A549 treated with AZD9567 at 1 μM for 4 hours (cell line): ENCODE data around the gene HTATSF1. TPM values are rescaled to one million over a fixed set of nuclear protein-coding genes. Genes with fewer than 3 reads are reported as not detected.

ENCODE experiments used
- total RNA-seq: library from RNA; stranded (reverse); fragments of 200-300 nt; extraction: Qiagen RNA extraction; gene quantifications from 5 replicates; pipeline ENCODE4 v1.2.3, GENCODE V29; 2022; ENCODE audit not compliant: insufficient read depth

The HTATSF1 gene
- total RNA-seq, result 48.7 to 74.2 TPM (median 59.3 TPM) in 5 replicates

GRCh38 chrX:136497556-136498052 lies at the start of gene HTATSF1:
HTATSF1 (plus strand) TSS chrX:136497592; CDS start chrX:136497685, 93 bp downstream.

DNA sequence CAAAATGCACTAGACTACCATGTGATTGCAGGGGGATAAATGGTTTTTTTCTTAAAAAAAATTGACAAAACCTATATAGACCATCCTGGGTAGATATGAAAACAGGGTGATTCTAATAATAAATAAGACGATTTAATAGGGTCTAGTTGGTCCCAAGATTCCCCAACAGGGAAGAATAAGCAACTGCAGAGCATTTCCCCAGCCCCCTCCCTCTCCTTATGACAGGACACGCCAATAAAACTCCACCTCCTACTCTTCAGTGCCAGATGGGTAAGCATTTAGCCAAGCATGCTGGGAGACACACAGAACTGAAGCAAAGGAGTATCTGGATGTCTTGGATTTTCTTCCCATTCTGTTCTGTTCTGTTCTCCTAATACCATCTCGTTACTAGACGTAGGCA lies 9.7 kb upstream of the HTATSF1 start, which contains the start of gene BRS3:
Gene BRS3 (plus strand): TSS at position 301 of the 400 bp plus-strand sequence. CDS start 168 bp downstream, outside the sequence.

GRCh38 chrX:136531951-136532350 lies 34.6 kb downstream of the HTATSF1 start, which contains the start of gene VGLL1:
VGLL1 (plus strand) TSS chrX:136532215; CDS start chrX:136536021, 3,806 bp downstream.

Other genes with a start within 250 kb of the HTATSF1 start
- 11.6 to 14.7 TPM (median 13.3 TPM) in 5 replicates for gene MAP7D3, start 246.2 kb upstream of the HTATSF1 start, total RNA-seq
- not detected in 5 replicates for gene ADGRG4, start 196.6 kb upstream of the HTATSF1 start, total RNA-seq
- not detected in 5 replicates for gene BRS3, start 9.6 kb upstream of the HTATSF1 start, total RNA-seq
- not detected in 5 replicates for gene VGLL1, start 34.6 kb downstream of the HTATSF1 start, total RNA-seq
- gene CD40LG, start 150.6 kb downstream of the HTATSF1 start, total RNA-seq, result not detected in 5 replicates